ENCODE results near the gene COL28A1. TPM values are rescaled to one million over a fixed set of nuclear protein-coding genes. Genes with fewer than 3 reads are reported as not detected.
"Not testable (repeated sequence)": the region's sequence is repeated elsewhere in the genome, so short reads cannot be mapped to it uniquely, and the experiment has no call there.

Gene COL28A1
- polyA plus RNA-seq, 6 donors from 2014 or later = not detected

- Mint-ChIP-seq H3K36me3 (no peaks in the 10 kb centered on the region), H3K4me1 (no peaks in the 10 kb centered on the region), H3K27ac (no peak overlapping the region), H3K27me3 (peaks cover 0 to 13% (median 0%) of the 10 kb centered on the region in 3 donors), H3K4me3 (no peak overlapping the region), H3K9me3 (peaks cover 0 to 7% (median 0%) of the 10 kb centered on the region in 7 donors)
- DNase-seq (no peak), ATAC-seq (ENCODE audit: low read depth in 2 of 2) (no peak)
Observed at GRCh38 chr7:7499892-7500291, 35.8 kb downstream of the COL28A1 start.

- H3K27me3 Mint-ChIP-seq = peaks cover 0 to 13% (median 0%) of the 10 kb centered on the region in 3 donors
- no peaks in the 10 kb centered on the region for H3K36me3 Mint-ChIP-seq
- no peak overlapping the region for H3K4me3 Mint-ChIP-seq
- H3K9me3 Mint-ChIP-seq = peaks cover 0 to 7% (median 0%) of the 10 kb centered on the region in 7 donors
- H3K27ac Mint-ChIP-seq = peak overlapping the region in 1 of 6 donors; percentile 7
- ATAC-seq (ENCODE audit: low read depth in 2 of 2) (no peak), DNase-seq (no peak)
- no peaks in the 10 kb centered on the region for H3K4me1 Mint-ChIP-seq
Observed at GRCh38 chr7:7498856-7499255, 36.8 kb downstream of the COL28A1 start.

- H3K27me3 Mint-ChIP-seq = peaks cover 0 to 13% (median 0%) of the 10 kb centered on the region in 3 donors
- H3K27ac Mint-ChIP-seq = no peak overlapping the region
- DNase-seq (no peak), ATAC-seq (ENCODE audit: low read depth in 2 of 2) (no peak)
- H3K4me1 Mint-ChIP-seq = peaks cover 0 to 3% (median 3%) of the 10 kb centered on the region in 3 donors
- H3K4me3 Mint-ChIP-seq = no peak overlapping the region
- peaks cover 0 to 7% (median 0%) of the 10 kb centered on the region in 7 donors for H3K9me3 Mint-ChIP-seq
- no peaks in the 10 kb centered on the region for H3K36me3 Mint-ChIP-seq
Observed at GRCh38 chr7:7496311-7496710, 39.4 kb downstream of the COL28A1 start.

- H3K4me3 Mint-ChIP-seq = no peak overlapping the region
- no peak for ATAC-seq (ENCODE audit: low read depth in 2 of 2)
- H3K9me3 Mint-ChIP-seq = peaks cover 0 to 8% (median 0%) of the 10 kb centered on the region in 7 donors
- no peaks in the 10 kb centered on the region for H3K36me3 Mint-ChIP-seq
- no peak overlapping the region for H3K27ac Mint-ChIP-seq
- H3K4me1 Mint-ChIP-seq = peaks cover 4 to 13% (median 7%) of the 10 kb centered on the region in 3 donors
- peaks cover 0 to 6% (median 0%) of the 10 kb centered on the region in 3 donors for H3K27me3 Mint-ChIP-seq
- DNase-seq = no peak
Observed at GRCh38 chr7:7495171-7495570, 40.5 kb downstream of the COL28A1 start.

- peak overlapping the region in 3 of 6 donors; percentile 30 to 75 (median 48) for H3K27ac Mint-ChIP-seq
- no peak for ATAC-seq (ENCODE audit: low read depth in 2 of 2)
- peaks cover 0 to 1% of the 10 kb centered on the region in 2 donors for H3K36me3 Mint-ChIP-seq
- DNase-seq = no peak
- peaks cover 19 to 35% (median 19%) of the 10 kb centered on the region in 3 donors for H3K4me1 Mint-ChIP-seq
- no peak overlapping the region for H3K4me3 Mint-ChIP-seq
- H3K27me3 Mint-ChIP-seq = peaks cover 0 to 4% (median 0%) of the 10 kb centered on the region in 3 donors
- peaks cover 0 to 12% (median 3%) of the 10 kb centered on the region in 7 donors for H3K9me3 Mint-ChIP-seq
Observed at GRCh38 chr7:7491044-7491443, 44.6 kb downstream of the COL28A1 start.

GRCh38 chr7:7490003-7490402, 45.7 kb downstream of the COL28A1 start:
- peak; percentile 77 to 87 for ATAC-seq (ENCODE audit: low read depth in 2 of 2)
- H3K36me3 Mint-ChIP-seq = peaks cover 0 to 11% of the 10 kb centered on the region in 2 donors
- peak; percentile 4 for DNase-seq
- H3K4me1 Mint-ChIP-seq = peaks cover 19 to 38% (median 20%) of the 10 kb centered on the region in 3 donors
- no peaks in the 10 kb centered on the region for H3K27me3 Mint-ChIP-seq
- peak overlapping the region in 2 of 6 donors; percentile 0 to 9 for H3K27ac Mint-ChIP-seq
- peaks cover 0 to 18% (median 4%) of the 10 kb centered on the region in 7 donors for H3K9me3 Mint-ChIP-seq
- peak overlapping the region in 3 of 8 donors; percentile 13 to 64 (median 43) for H3K4me3 Mint-ChIP-seq

GRCh38 chr7:7489546-7489945, 46.1 kb downstream of the COL28A1 start:
- Mint-ChIP-seq H3K27me3 (no peaks in the 10 kb centered on the region), H3K9me3 (peaks cover 2 to 21% (median 5%) of the 10 kb centered on the region in 7 donors), H3K4me3 (peak overlapping the region in 4 of 8 donors; percentile 13 to 64 (median 44))

GRCh38 chr7:7486362-7486761, 49.3 kb downstream of the COL28A1 start:
- H3K9me3 Mint-ChIP-seq = peaks cover 4 to 44% (median 8%) of the 10 kb centered on the region in 7 donors
- no peak overlapping the region for H3K4me3 Mint-ChIP-seq
- H3K4me1 Mint-ChIP-seq = peaks cover 17 to 36% (median 20%) of the 10 kb centered on the region in 3 donors
- no peak overlapping the region for H3K27ac Mint-ChIP-seq
- H3K36me3 Mint-ChIP-seq = peaks cover 7 to 11% of the 10 kb centered on the region in 2 donors
- DNase-seq = no peak
- H3K27me3 Mint-ChIP-seq = peaks cover 0 to 6% (median 0%) of the 10 kb centered on the region in 3 donors
- ATAC-seq (ENCODE audit: low read depth in 2 of 2) = peak; percentile 56 to 76

More at GRCh38 chr7:7489546-7489945, 46.1 kb downstream of the COL28A1 start:
- peak overlapping the region in 1 of 6 donors; percentile 0 for H3K27ac Mint-ChIP-seq
- H3K36me3 Mint-ChIP-seq = peaks cover 0 to 11% of the 10 kb centered on the region in 2 donors
- H3K4me1 Mint-ChIP-seq = peaks cover 19 to 38% (median 20%) of the 10 kb centered on the region in 3 donors
- DNase-seq (no peak), ATAC-seq (ENCODE audit: low read depth in 2 of 2) (no peak)

GRCh38 chr7:7484072-7484471, 51.6 kb downstream of the COL28A1 start:
- no peak overlapping the region for H3K27ac Mint-ChIP-seq
- peaks cover 7 to 11% of the 10 kb centered on the region in 2 donors for H3K36me3 Mint-ChIP-seq
- H3K4me1 Mint-ChIP-seq = peaks cover 5 to 14% (median 7%) of the 10 kb centered on the region in 3 donors
- ATAC-seq (ENCODE audit: low read depth in 2 of 2) (no peak), DNase-seq (no peak)
- peaks cover 0 to 44% (median 8%) of the 10 kb centered on the region in 7 donors for H3K9me3 Mint-ChIP-seq
- peaks cover 0 to 6% (median 3%) of the 10 kb centered on the region in 3 donors for H3K27me3 Mint-ChIP-seq
- no peak overlapping the region for H3K4me3 Mint-ChIP-seq

- Mint-ChIP-seq H3K4me1 (peaks cover 5 to 10% (median 7%) of the 10 kb centered on the region in 3 donors), H3K27ac (no peak overlapping the region), H3K4me3 (no peak overlapping the region), H3K36me3 (peaks cover 7 to 11% of the 10 kb centered on the region in 2 donors), H3K9me3 (peaks cover 0 to 48% (median 17%) of the 10 kb centered on the region in 7 donors), H3K27me3 (peaks cover 0 to 10% (median 3%) of the 10 kb centered on the region in 3 donors)
- no peak for ATAC-seq (ENCODE audit: low read depth in 2 of 2)
- DNase-seq = no peak
Observed at GRCh38 chr7:7481802-7482201, 53.9 kb downstream of the COL28A1 start.

- ATAC-seq (ENCODE audit: low read depth in 2 of 2) = no peak
- DNase-seq = no peak
- H3K4me3 Mint-ChIP-seq = no peak overlapping the region
- peaks cover 0 to 7% of the 10 kb centered on the region in 2 donors for H3K36me3 Mint-ChIP-seq
- H3K27me3 Mint-ChIP-seq = peaks cover 0 to 11% (median 3%) of the 10 kb centered on the region in 3 donors
- peaks cover 0 to 25% (median 7%) of the 10 kb centered on the region in 7 donors for H3K9me3 Mint-ChIP-seq
- no peaks in the 10 kb centered on the region for H3K4me1 Mint-ChIP-seq
- no peak overlapping the region for H3K27ac Mint-ChIP-seq
Observed at GRCh38 chr7:7479275-7479805, 56.3 kb downstream of the COL28A1 start.

- Mint-ChIP-seq H3K27me3 (peaks cover 0 to 11% (median 3%) of the 10 kb centered on the region in 3 donors), H3K27ac (no peak overlapping the region), H3K4me3 (no peak overlapping the region), H3K9me3 (peaks cover 0 to 17% (median 6%) of the 10 kb centered on the region in 7 donors), H3K4me1 (no peaks in the 10 kb centered on the region), H3K36me3 (peaks cover 0 to 7% of the 10 kb centered on the region in 2 donors)
- ATAC-seq (ENCODE audit: low read depth in 2 of 2) (no peak), DNase-seq (no peak)
Observed at GRCh38 chr7:7478569-7478968, 57.1 kb downstream of the COL28A1 start.

GRCh38 chr7:7477641-7478040, 58.0 kb downstream of the COL28A1 start:
- H3K36me3 Mint-ChIP-seq; H3K27me3 Mint-ChIP-seq; H3K4me3 Mint-ChIP-seq; H3K27ac Mint-ChIP-seq; H3K4me1 Mint-ChIP-seq; ATAC-seq (ENCODE audit: low read depth in 2 of 2); DNase-seq: not testable (repeated sequence)
- peaks cover 0 to 11% (median 4%) of the 10 kb centered on the region in 7 donors for H3K9me3 Mint-ChIP-seq

GRCh38 chr7:7476381-7476780, 59.3 kb downstream of the COL28A1 start:
- Mint-ChIP-seq H3K27me3 (peaks cover 0 to 5% (median 3%) of the 10 kb centered on the region in 3 donors), H3K9me3 (peaks cover 0 to 11% (median 5%) of the 10 kb centered on the region in 7 donors), H3K36me3 (no peaks in the 10 kb centered on the region), H3K4me3 (no peak overlapping the region), H3K4me1 (no peaks in the 10 kb centered on the region), H3K27ac (no peak overlapping the region)
- DNase-seq (no peak), ATAC-seq (ENCODE audit: low read depth in 2 of 2) (no peak)
